Endometrial microvascular endothelial cells (primary cell): ENCODE measurements around the gene TRIM2. TPM values are rescaled to one million over a fixed set of nuclear protein-coding genes. Genes with fewer than 3 reads are reported as not detected.
"Not testable (repeated sequence)": the region's sequence is repeated elsewhere in the genome, so short reads cannot be mapped to it uniquely, and the experiment has no call there.

Experiments
- in situ Hi-C: cut with HindIII; loops from 2 replicates; pipeline ENCODE4 v1.10.0; 2017; ENCODE audit warnings: low sequenced_read_pairs, low pct_unique_long_range_greater_than_20kb; ENCODE audit errors: inconsistent ontology term
- total RNA-seq: library from RNA; depleted of rRNA; stranded (reverse); fragments of >200 nt; gene quantifications from one replicate; pipeline ENCODE4 v1.2.3, GENCODE V29; 2015; ENCODE audit errors: inconsistent ontology term

TRIM2 gene
- total RNA-seq, result 10.5 TPM

DNA sequence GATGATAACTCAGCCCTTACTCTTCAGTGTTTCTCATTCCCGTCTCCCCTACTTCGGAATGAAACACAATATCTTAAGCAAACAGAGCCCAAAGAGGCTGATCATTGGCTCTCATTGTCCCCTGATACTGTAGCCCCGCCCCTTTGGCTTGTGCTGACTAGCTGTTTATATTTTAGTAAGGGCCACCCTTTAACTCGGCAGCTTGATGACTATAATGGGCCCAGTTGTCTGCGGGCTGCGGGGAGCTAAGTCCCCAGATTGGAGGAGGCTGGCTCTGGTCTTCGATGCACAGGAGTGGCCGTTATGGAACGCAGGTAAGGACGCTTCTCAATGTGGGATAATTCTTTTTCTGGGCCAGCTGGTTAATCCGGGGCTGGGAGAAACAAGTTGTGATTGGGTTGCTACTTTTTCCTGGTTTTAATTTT is at the start of gene TRIM2:
TSS of gene TRIM2 (plus strand) at position 197 of the 425 bp plus-strand sequence. CDS start at position 285, 88 bp downstream.
- in situ Hi-C loops, result no loop called here

DNA sequence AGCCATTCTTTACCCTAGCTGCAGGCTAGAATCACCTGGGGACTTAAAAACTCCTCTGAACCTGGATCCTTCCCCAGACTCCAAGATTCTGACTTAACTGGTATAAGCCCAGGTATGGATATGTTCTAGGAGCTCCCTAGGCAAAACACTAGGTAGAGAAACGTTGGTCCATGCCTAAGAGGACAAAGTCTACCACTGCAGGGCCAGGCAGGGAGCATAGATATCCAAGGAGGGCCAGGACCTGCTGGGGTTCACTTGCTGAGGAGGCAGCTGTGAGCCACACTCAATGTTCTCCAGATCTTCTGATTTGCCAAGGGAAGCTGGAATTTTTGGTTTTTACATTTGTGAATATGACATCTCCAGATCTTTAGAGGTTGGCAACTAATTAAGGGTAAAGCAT is 48.6 kb upstream of the TRIM2 start:
- in situ Hi-C loops, result no loop called here

DNA sequence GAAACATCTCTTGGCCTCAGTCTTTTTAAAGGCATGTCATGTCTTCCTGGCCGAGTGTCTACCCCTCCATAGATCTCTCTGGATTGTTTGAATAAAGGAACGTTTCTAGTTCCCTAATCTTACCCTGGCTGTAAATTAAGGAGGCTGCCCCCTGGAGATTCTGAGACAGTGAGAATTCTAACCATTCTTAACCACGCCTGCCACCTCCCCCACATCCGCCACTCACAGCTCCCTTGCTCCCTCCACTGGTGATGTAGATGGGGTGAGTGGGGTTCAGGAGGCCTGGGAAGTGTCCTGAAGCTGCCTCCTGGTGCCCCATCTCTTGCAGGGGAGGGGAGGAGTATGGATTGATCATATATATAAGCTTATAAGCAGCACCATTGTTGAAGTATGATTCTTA is 48.0 kb upstream of the TRIM2 start:
- in situ Hi-C loops, result no loop called here

DNA sequence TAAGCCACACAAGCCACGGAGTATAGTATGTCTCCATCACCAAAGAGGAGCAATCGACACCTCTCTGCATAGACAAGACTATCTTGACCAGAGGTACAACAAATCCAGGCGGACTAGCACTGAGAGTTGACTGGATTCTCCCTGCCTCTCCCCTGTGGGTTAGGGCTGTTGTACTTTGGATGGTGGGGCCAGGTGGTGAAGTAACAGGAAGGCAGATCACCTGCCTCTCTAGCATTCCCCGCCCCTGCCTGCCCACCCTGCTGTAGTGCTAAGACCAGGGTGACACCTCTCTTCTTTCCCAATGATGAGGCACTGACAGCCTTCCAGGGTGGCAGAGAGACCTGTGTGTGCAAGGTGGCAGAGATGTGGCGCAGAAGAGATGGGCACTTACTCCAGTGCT is 47.5 kb upstream of the TRIM2 start:
- in situ Hi-C loops, result no loop called here

DNA sequence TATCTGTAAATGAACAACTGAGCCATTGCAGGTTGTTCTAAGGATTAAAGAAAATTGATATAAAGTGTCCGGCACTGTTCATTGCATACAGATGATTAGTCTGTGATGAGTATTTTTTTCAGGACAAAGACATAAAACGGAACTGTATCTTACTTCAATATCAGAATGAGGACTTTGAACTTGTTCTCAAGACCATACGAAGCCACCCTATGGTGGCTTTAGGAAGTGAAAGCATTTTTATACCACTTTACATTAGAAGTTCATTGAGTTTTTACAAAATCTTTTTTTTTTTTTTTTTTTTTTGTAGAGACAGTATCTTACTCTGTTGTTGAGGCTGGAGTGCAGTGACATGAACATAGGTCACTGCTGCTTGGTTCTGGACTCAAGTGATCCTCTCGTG is 45.2 kb upstream of the TRIM2 start:
- in situ Hi-C loops, result no loop called here

DNA sequence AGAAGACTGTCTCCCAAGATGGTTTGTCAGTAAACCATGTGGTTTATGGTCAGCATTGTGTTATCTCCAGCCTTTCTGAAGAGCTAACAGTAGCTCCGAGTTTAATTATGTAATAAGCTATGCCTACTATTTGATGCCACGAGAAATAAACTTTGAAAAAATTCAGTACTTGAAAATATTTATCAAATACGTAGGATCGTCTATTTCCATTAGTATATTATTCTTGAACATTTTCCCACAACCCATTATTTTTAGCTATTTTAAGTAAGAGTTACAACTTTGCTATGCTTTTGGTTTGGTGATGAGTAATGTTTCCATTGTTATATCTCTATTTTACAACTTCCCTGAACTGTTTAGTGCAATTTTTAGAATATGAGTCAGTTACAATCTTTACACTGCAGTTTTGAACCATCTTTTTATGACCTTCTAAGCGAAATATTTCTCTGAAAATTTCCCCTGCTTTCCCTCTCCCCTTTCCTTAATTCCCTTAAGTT is 44.5 kb upstream of the TRIM2 start:
- in situ Hi-C loops, result no loop called here

DNA sequence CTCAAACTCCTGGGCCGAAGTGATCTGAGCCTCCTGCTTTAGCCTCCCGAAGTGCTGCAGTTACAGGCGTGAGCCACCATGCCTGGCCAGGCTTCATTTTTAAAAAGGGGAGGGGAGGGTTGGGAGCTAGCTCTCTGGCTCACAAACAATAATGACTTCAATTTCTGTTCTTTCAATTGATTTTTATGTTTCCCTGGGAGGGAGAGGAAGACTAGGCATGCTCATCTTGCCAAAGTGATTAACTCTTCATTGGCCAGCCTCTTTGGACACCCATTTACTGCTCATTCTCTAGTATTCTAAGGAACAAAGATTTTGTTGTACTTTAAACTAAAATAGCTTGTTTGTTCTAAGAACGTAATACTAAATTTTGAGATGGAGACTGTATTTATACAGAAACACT is 43.4 kb upstream of the TRIM2 start:
- in situ Hi-C loops, result no loop called here

DNA sequence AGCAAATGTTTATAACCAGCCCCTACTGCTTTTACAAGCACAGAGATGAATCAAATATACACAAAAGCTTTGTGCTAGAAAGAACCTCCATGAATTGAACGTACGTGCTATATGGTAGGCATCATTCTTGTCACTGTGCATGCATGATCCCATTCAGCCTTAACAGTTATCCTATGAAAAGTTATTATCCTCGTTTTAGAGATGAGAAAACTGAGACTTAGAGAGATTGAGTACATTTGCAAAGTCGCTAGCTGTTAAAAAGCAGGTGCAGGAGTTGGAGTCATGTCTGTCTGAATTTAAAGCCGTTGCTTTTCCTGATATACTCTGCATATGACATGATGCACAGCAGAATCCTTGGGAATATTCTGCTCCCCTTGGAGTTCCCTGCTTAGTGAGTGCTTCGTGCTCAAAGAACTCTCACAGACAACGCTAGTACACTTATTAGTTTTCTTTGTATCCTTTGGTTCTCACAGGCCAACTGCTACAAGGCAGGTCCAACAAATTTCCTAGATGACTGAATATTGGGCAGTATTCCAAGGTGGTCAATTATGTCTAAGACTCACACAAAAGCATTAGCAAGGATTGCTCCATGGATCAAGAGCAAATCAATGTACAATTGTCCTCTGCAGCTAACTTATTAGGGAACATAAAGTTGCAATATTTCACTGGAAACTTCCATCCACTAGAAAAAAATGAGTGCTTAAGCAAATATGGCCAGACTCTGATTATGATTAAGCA is 42.8 kb upstream of the TRIM2 start:
- in situ Hi-C loops, result no loop called here

DNA sequence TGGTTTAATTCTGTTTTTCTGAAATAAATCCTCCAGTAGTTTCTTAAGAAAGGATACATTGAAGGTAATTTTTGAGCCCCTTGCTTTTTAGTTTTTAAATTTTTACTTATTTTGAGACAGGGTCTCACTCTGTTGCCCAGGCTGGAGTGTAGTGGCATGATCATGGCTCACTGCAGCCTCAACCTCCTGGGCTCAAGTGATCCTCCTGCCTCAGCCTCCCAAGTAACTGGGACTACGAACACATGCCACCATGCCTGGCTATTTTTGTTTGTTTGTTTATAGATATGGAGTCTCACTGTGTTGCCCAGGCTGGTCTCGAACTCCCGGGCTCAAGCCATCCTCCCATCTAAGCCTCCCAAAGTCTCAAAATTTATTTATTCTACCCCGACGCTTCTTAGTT is 39.0 kb upstream of the TRIM2 start:
- in situ Hi-C loops, result not testable (repeated sequence)

DNA sequence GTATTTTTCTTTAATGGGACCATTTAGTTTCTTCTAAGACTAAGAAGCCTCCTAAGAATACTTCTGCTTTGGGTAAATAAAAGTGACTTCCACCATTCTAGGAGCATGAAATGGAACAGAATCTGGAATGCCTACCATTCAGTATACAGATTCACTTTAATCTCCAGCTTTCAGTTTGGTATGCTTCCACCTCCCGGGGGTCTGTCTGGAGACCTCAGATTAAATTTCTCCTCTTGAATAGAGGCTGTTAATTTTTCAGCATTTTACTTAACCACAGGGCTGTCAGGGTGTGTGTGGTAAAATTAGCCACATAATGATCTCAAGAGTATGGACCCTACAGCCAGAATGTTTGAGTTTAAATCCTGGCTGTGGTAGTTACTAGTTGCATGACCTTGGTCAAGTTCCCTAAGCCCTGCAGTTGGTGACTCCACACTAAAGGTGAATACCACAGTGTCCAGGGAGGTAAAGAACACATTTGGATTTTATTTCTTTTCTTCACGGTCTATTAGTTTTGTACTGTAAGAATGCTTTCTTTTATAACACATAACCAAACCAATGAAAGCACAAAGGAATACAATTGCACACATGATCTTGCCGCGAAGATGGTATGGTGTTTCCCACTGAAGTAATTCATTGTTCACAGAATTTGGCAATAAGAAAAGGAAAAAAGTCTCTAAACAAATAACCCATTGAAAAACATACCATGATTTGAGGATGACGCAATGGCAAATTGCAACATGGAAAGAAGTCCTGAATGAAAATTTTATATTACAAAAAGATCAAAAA is 37.3 kb upstream of the TRIM2 start:
- in situ Hi-C loops, result no loop called here

DNA sequence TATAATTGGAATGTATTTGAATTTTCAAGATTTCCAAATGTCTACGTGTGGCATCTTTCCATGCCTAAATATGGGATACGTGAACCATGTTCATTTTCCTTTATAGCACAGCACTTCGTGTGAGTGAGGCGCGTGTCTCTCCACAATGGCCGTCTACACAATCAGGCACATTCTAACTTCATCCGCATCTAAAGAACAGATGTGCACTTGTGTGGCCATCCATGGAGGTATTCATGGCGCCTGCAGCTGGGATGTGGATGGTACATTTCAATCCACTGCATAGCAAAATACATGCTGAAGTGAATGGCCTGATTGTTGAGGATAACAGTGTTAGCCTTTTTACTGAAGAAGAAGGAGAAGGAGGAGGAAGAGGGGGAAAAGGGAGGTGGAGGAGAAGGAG is 34.5 kb upstream of the TRIM2 start:
- in situ Hi-C loops, result no loop called here

DNA sequence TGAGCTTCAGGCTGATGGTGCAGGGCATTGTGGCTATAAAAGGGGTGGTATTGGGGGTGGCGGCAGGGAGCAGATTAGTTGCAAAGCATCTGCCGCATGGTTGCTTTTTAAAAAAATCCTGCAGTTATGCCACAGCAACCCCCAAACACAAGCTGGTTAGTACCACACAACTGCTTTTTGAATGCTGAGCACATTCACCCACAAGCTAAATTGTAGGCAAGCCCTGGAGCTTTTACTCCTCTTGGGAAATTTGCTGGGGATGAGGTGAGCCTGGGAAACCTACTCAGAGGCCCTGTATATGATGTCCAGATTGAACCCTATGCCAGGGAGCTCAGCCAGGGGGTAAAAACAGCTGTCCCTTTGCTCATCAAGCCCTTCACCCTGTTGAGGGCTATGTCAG is 33.8 kb upstream of the TRIM2 start:
- in situ Hi-C loops, result no loop called here

DNA sequence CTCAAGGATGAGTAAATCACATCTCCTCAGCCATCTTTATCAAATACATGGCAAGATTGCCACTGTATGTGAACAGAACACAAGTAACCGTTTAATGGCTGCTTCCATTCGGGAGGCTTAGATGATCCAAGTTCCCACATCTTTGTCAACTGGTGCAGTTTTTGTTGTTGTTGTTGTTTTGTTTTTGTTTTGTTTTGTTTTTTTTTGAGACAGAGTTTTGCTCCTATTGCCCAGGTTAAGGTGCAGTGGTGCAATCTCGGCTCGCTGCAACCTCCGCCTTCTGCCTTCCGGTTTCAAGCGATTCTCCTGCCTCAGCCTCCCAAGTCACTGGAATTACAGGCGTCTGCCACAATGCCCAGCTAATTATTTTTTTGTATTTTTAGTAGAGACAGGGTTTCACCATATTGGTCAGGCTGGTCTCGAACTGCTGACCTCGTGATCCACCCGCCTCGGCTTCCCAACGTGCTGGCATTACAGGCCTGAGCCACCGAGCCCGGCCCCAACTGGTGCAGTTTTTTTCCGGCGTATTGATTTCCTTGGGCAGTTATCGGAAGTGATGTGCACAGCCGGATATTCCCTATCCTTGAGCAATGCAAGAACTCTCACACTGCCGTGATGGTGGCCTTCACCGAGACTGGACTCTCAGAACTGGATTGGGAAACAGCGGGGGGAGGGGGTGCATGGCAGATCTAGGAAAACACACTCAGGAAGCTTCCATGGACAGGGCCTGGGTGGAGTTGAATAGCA is 29.2 kb upstream of the TRIM2 start:
- in situ Hi-C loops, result no loop called here

DNA sequence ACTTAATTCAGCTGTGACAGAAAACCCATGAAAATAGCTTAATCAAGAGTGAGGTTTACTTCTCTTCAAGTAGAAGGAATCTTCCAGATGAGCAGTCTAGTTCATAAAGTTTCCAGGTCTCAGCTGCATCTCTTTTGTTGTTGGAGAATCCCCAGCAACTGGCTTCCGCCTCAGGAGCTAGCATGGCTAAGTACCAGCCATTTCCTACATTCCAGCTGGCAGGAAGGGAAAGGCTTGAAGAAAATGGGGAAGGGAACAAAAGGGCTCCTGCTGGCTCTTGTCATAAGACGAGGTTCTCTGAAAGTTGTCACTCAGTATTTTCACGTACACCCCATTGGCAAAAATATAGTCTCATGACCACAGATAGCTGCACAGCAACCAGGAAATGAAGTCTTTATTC is 27.3 kb upstream of the TRIM2 start:
- in situ Hi-C loops, result no loop called here

DNA sequence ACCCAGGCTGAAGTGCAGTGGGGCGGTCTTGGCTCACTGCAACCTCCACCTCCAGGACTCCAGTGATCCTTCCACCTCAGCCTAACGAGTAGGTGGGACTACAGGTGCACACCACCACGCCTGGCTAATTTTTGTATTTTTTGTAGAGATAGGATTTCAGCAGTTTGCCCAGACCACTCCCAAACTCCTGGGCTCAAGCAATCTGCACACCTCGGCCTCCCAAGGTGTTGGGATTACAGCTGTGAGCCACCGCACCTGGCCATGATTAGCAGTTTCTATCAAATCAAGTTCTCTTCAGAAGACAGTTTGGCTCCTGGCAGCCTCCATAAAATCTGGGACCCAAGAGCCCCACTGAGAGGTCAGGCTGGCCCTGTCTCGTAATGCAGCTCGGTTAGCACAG is 26.4 kb upstream of the TRIM2 start:
- in situ Hi-C loops, result no loop called here

DNA sequence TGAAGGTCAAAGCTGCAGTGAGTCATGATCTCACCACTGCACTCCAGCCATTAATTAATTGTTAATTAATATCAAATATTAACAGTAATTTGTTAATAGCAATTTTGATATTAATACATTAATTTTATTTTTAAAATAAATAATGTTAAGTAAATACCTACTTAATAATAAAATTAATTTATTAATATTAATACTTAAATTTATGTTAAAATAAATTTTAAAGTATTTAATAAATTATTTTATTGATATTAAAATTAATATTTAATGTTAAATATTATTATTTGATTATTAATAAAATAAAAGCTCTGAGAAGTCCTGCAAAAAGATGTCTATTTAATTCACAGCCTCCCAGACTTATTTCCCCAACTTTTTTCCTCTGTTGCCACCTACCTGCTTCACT is 25.1 kb upstream of the TRIM2 start:
- in situ Hi-C loops, result no loop called here

DNA sequence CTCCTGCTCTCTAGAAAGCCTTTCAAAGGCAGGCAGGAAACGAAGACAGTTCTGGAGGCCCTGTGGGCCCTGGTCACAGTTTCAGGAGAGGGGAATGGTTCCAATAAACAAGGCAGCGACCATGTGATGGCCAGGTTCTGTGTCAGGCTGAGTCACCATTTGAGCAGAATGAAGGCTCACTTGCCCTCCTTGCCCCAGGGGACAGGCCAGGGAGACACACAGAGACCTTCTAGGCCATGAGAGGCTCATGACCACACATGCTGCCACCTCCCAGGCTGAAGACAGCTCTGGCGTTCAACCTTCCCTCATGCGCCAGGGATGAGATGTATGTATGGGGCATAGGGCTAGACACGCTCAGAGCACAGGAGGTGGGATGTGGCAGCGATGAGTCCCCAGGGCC is 22.9 kb upstream of the TRIM2 start:
- in situ Hi-C loops, result no loop called here

DNA sequence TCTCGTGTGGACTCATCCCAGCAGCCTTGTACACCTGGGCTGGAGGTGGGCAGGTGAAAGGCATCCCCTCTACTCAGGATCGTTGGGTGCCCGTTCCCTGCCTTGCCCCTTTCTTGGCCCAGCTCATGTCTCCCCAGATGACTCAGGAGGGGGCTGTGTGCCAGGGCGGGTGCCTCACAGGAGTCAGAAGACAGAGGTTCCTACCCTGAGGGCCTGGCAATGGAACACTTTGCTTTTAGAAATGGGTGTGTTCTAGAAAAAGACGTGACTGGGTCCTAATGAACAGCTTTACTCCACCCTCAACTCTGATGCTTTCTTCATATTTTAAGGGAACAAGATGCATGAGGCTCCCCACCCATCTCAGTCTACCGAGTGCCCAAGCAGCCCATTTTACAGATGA is 22.5 kb upstream of the TRIM2 start:
- in situ Hi-C loops, result no loop called here

DNA sequence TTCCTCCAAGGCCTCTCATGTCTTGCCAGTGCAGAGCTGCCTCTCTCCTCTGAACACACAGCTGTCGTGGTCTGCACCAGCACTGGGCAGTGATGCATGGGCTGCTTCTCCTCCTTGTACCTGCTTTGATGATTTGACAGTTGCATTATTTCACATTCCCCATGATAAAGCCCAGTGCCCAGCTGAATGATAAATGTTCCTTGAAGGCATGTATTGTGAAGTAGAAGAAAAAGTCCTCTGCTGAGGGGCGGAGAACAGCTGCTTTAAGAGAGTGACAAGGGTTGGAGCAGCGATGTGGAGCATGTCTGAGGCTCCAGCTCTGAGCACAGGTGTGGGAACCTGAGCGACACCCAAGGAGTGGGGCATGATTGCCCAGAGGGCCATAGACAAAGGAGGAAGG is 21.1 kb upstream of the TRIM2 start:
- in situ Hi-C loops, result no loop called here
